Right cardiac atrium (tissue), 5 donors: ENCODE data around the gene ACSF3. TPM values are rescaled to one million over a fixed set of nuclear protein-coding genes. Genes with fewer than 3 reads are reported as not detected.
"Not testable (repeated sequence)": the region's sequence is repeated elsewhere in the genome, so short reads cannot be mapped to it uniquely, and the experiment has no call there.

Experiments used
- ATAC-seq, 2 donors: fragments of 200-7000 bp; cut with Tn5 transposase; one replicate each; pipeline versions ENCODE4 v1.8.0 to v1.9.1; 2020; ENCODE audit warnings: moderate library complexity in 2 of 2, mild to moderate bottlenecking in 1 of 2
- DNase-seq, 3 donors: peaks; one replicate each; pipeline ENCODE4 v3.0.0-alpha.2; 2020
- H3K27ac ChIP-seq: one replicate; pipeline ENCODE4 v1.5.1; 2013; ENCODE audit warnings: mild to moderate bottlenecking, low read length, control low read depth, moderate library complexity
- H3K27me3 ChIP-seq: one replicate; pipeline ENCODE4 v1.6.1; 2013; ENCODE audit not compliant: control insufficient read depth, insufficient read depth
- H3K4me1 ChIP-seq: one replicate; pipeline ENCODE4 v1.6.1; 2013; ENCODE audit warnings: low read length; ENCODE audit not compliant: control insufficient read depth, insufficient read depth
- H3K4me3 ChIP-seq: one replicate; pipeline ENCODE4 v1.5.1; 2013; ENCODE audit warnings: low read length, control low read depth
- H3K9me3 ChIP-seq: one replicate; pipeline ENCODE4 v1.6.1; 2013; ENCODE audit warnings: low read length; ENCODE audit not compliant: control insufficient read depth
- WGBS: extraction: QIAGEN DNeasy Blood & Tissue Kit; methylation state at CpG from one replicate; pipeline ENCODE4 v1.1.7; 2013; 5-methylcytosine and 5-hydroxymethylcytosine counted together
- intact Hi-C, 4 donors: fragments of 100-400 bp; cut with DNase I; formaldehyde crosslinking; loops; one replicate each; pipeline versions ENCODE4 v1.11.0 to v1.14.0; 2022 to 2023
- polyA plus RNA-seq: library from polyadenylated mRNA; stranded (reverse); fragments of 200-250 nt; gene quantifications from one replicate; pipeline ENCODE4 v1.2.3, GENCODE V29; 2013
- total RNA-seq, 4 donors: library from RNA; stranded (reverse); fragmentation: NEBNext Ultra II Directional; extraction: Animal tissue kit (Norgen Biotek cat#: 25700); gene quantifications; one replicate each; pipeline ENCODE4 v1.2.1, GENCODE V29; 2021
- donor health status: healthy with polysubstance abuse.
- donor health status: DM: no; HTN: yes; CAD: no.
- donor health status: DM: no; HTN: no; CAD: no.
- donor health status: DM: no; HTN: yes; CAD: no; lungs with severe emphysema.
- donor health status: DM: yes; HTN: yes; CAD: no.

Gene ACSF3
- total and polyA plus RNA-seq, 5 donors, result 13.9 to 22.4 (median 16.4) TPM

- intact Hi-C loops, result no loop called here
Observed at GRCh38 chr16:89191033-89191900, 97.6 kb downstream of the ACSF3 start.

GRCh38 chr16:89191901-89192185 lies 98.2 kb downstream of the ACSF3 start:
- ATAC-seq (peak; percentile 1 to 6), DNase-seq (no peak)
- peak overlapping the region; percentile 15 for H3K4me3 ChIP-seq
- intact Hi-C loops, result no loop called here
- H3K27ac ChIP-seq, result no peak overlapping the region
- 6% methylated on average over 19 of the region's 19 CpGs for WGBS
- no peaks in the 10 kb centered on the region for H3K9me3 ChIP-seq
- no peaks in the 10 kb centered on the region for H3K4me1 ChIP-seq
- H3K27me3 ChIP-seq, result no peaks in the 10 kb centered on the region

More at GRCh38 chr16:89191033-89191900, 97.6 kb downstream of the ACSF3 start:
- no peaks in the 10 kb centered on the region for H3K9me3 ChIP-seq
- H3K4me1 ChIP-seq, result no peaks in the 10 kb centered on the region
- peak; percentile 18 to 63 (median 58) for DNase-seq
- H3K27ac ChIP-seq, result no peak overlapping the region
- 53% methylated on average over 44 of the region's 44 CpGs for WGBS
- no peak overlapping the region for H3K4me3 ChIP-seq
- H3K27me3 ChIP-seq, result no peaks in the 10 kb centered on the region
- peak; percentile 2 to 7 for ATAC-seq

- intact Hi-C loops, H3K27me3 ChIP-seq, H3K9me3 ChIP-seq, H3K27ac ChIP-seq, H3K4me1 ChIP-seq: not testable (repeated sequence)
- H3K4me3 ChIP-seq, result peak overlapping the region; percentile 15
- peak; percentile 78 to 93 (median 83) for DNase-seq
- 3% methylated on average over 63 of the region's 63 CpGs for WGBS
- peak; percentile 35 to 58 for ATAC-seq
Observed at GRCh38 chr16:89192186-89192955, 98.7 kb downstream of the ACSF3 start.

GRCh38 chr16:89192956-89193575 lies 99.4 kb downstream of the ACSF3 start:
- intact Hi-C loops, result no loop called here
- Histone ChIP-seq H3K4me1 (no peaks in the 10 kb centered on the region), H3K27me3 (no peaks in the 10 kb centered on the region), H3K9me3 (no peaks in the 10 kb centered on the region), H3K27ac (no peak overlapping the region), H3K4me3 (no peak overlapping the region)
- 12% methylated on average over 39 of the region's 39 CpGs for WGBS
- ATAC-seq (peak; percentile 40 to 65), DNase-seq (peak; percentile 77 to 89 (median 78))

DNA sequence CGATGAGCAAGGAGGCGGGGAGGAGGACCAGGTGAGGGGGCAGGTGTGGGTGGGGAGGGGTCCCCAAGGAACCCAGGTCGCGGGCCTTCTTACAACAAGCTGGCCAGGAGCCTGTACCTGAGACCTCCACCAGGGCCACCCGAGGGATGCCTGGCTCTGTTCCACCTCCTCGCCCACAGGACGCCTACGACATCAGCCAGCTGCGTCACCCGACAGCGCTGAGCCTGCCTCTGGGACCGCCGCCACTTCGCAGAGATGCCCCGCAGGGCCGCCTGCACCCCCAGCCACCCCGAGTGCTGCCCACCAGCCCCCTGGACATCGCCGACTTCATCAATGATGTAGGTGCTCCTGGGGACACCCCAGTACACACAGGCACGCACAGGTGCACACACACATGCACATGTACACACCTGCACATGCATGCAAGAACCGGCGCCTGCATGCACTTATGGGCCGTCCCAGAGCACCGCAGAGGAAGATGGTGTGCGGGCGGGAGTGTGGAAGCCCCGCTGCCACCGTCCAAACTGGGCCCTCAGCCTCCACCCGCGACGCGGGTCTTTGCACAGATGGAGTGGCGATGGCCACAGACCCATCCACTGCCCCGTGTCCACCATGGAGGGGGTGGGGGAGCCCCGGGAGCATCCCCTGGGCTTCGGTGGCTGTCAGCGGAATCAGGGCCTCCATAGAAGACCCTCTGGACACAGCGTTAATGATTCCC lies 100.1 kb downstream of the ACSF3 start:
- H3K27me3 ChIP-seq, result no peaks in the 10 kb centered on the region
- intact Hi-C loops, result no loop called here
- WGBS, result 74% methylated on average over 38 of the region's 38 CpGs
- H3K4me1 ChIP-seq, result no peaks in the 10 kb centered on the region
- no peak overlapping the region for H3K27ac ChIP-seq
- DNase-seq (peak in 2 of 3 donors; percentile 52 to 72), ATAC-seq (peak in 1 of 2 donors; percentile 3)
- H3K9me3 ChIP-seq, result no peaks in the 10 kb centered on the region
- H3K4me3 ChIP-seq, result no peak overlapping the region

DNA sequence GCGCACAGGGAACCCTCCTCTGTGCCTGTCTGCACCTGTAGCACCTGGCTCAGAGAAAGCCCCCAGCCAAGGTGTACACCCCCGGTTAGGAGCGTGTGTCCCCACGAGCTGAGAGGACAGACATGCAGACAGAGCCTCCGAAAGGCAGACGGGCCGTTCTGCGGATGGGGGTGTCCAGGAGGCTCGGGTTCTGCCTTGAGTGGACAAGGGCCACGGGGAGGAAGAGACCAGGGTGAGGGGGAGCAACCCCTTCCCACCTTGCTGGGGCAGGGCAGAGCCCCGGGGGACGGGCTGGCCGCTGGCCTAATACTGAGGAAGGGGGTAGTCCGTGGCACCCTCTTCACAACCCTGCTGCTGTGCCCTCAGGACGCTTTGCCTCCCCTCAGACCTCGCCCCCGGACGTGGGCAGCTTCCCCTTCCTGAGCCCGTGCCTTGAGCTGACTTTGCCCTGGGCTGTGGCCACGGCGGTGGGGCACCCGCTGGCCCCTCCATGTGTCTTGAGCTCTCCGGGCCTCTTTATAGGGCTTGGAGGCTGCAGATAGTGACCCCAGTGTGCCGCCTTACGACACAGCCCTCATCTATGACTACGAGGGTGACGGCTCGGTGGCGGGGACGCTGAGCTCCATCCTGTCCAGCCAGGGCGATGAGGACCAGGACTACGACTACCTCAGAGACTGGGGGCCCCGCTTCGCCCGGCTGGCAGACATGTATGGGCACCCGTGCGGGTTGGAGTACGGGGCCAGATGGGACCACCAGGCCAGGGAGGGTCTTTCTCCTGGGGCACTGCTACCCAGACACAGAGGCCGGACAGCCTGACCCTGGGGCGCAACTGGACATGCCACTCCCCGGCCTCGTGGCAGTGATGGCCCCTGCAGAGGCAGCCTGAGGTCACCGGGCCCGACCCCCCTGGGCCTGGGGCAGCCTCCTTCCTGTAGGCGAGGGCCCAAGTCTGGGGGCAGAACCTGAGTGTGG lies 101.0 kb downstream of the ACSF3 start:
- Histone ChIP-seq H3K4me3 (no peak overlapping the region), H3K4me1 (no peaks in the 10 kb centered on the region), H3K27me3 (no peaks in the 10 kb centered on the region), H3K9me3 (no peaks in the 10 kb centered on the region), H3K27ac (no peak overlapping the region)
- ATAC-seq (no peak), DNase-seq (peak in 2 of 3 donors; percentile 39 to 59)
- intact Hi-C loops, result no loop called here
- 79% methylated on average over 45 of the region's 45 CpGs for WGBS

DNA sequence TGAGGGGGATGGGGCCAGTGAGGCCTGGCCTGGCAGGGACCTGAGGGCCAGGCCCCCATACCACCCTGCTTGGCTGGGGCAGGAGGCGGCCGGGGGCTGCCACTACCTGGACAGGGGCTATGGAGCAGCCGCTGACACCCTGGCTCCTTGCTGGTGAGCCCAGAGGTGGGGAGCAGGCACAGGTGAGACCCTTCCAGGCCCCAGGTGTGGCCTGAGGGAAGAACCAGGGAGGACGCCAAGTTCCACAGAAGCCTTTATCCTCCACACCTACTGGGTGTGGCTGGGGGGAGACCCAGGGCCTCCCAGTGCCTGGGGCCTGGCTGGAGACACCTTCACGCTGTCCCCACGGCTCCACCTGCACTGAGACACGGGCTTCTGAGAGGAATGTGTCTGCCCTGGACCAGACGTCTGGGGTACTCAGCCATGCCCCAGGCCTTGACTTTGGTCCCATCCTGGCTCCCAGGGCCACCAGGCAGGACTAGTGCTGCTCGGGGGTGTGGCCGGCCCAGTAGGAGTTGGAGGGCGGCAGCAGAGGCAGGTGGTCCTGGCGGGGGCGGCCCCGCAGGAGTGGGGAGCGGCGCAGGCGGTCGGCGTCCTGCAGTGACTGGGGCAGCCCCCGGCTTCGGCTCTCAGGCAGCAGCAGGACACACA lies 102.0 kb downstream of the ACSF3 start:
- intact Hi-C loops, result no loop called here
- DNase-seq (peak in 2 of 3 donors; percentile 36 to 59), ATAC-seq (no peak)
- Histone ChIP-seq H3K27ac (no peak overlapping the region), H3K4me1 (no peaks in the 10 kb centered on the region), H3K4me3 (no peak overlapping the region), H3K9me3 (no peaks in the 10 kb centered on the region), H3K27me3 (no peaks in the 10 kb centered on the region)
- WGBS, result 81% methylated on average over 21 of the region's 21 CpGs

DNA sequence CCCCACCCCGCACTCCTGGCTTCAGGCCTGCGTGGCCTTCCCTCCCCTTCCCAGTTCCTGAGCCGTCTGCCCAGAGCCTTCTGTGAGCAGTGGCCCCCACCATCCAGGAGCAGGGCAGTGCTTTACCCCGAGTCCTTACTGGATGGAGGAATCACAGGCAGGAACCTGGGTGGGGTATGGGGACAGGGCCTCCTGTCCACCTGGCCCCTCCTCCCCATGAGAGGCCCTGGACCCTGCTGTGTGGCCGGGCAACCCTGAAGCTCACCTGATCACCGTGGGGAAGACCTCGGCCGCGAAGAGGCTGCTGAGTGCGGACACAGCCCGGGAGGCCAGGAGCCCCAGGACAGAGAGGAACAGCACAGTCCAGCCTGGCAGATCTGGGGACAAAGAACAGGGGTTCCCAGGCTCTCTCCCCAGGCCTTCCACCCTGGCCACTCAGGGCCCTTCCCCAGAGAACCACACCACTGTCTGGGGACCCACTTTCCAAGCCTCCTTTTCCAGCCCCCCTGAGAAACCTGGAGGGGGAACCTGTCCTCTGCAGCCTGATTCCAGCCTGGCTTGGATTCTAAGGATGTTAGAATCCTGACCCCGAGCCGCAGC lies 103.5 kb downstream of the ACSF3 start:
- DNase-seq (peak in 2 of 3 donors; percentile 24 to 47), ATAC-seq (no peak)
- Histone ChIP-seq H3K4me3 (no peak overlapping the region), H3K27me3 (no peaks in the 10 kb centered on the region), H3K9me3 (no peaks in the 10 kb centered on the region), H3K4me1 (no peaks in the 10 kb centered on the region), H3K27ac (no peak overlapping the region)
- WGBS, result 87% methylated on average over 13 of the region's 13 CpGs
- intact Hi-C loops, result no loop called here

DNA sequence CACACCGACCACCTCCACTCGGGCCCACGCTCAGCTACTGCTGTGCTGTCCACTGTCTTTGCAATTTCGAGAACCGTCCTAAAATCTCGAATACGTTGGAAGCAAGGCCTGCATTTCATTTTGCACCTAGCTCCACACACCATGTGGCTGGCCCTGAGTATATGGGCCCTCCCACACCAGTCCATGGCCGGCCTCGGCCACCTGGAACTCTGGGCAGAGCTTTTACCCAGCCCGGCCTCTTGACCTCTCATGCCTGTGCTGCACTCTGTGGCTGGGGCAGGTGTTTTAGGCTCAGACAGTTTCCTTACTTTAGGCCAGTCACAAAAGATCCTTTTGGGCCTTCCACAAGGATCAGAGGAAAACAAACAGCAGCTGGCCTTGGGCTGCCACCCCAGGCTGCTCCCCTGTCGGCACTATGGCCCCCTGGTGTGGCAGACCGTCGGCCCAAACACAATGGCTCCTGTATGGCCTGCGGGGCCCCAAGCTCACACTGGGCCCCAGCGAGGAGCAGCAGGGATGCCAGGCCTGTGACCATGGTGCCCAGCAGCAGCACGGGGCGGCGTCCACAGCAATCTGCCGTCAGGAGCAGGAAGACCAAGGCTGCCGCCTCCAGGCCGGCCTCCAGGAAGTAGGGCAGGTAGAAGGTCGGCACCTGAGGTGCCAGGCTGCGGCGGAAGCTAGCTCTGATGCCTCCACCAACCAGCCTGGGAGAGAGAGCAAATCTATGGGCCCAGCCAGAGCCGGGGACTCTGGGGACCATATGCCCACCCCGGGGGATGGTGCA lies 104.2 kb downstream of the ACSF3 start:
- intact Hi-C loops, result no loop called here
- Histone ChIP-seq H3K4me3 (no peak overlapping the region), H3K27me3 (no peaks in the 10 kb centered on the region), H3K4me1 (no peaks in the 10 kb centered on the region), H3K27ac (no peak overlapping the region), H3K9me3 (no peaks in the 10 kb centered on the region)
- DNase-seq (peak in 2 of 3 donors; percentile 43 to 53), ATAC-seq (no peak)
- 82% methylated on average over 26 of the region's 26 CpGs for WGBS
